Measurements from ENCODE around the gene DNAH17.

DNA sequence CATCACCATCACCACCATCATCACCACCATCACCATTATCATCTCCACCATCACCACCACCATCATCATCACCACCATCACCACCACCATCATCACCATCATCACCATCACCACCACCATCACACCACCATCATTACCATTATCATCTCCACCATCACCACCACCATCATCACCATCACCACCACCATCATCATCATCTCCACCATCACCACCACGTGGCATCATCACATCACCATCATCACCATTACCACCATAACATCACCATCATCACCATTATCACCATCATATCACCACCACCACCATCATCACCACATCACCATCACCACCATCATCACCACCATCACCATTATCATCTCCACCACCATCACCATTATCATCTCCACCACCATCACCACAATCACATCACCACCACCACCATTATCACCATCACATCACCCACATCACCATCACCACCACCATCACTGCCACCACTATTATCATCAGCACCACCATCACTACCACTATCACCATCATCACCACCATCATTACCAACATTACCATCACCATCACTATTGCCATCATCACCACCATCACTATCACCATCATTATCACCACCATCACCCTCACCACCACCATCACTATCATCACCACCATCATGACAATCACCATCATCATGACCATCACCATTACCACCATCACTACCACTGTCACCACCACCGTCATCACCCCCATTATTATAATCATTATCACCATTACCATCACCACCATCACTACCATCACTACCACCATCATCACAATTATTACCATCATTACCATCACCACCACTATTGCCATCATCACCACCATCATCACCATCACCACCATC lies 99.1 kb downstream of the DNAH17 start:
- TF ChIP-seq CTCF (IDR thresholded peaks at IDR 0.05) (no peak), EZH2 (IDR thresholded peaks at IDR 0.05) (no peak)
